Bronchial epithelial cell (primary cell): ENCODE data around the gene METTL25B. TPM values are rescaled to one million over a fixed set of nuclear protein-coding genes. Genes with fewer than 3 reads are reported as not detected.

Source experiments
- DNase-seq: peaks from one replicate; pipeline ENCODE4 v3.0.0-alpha.2; 2010; ENCODE audit warnings: low read depth
- FAIRE-seq: peaks from 2 replicates; lab custom pipeline; 2011; peaks lifted over from hg19 to GRCh38; lab: Jason Lieb, UNC
- H3K27me3 ChIP-seq: 2 replicates; pipeline ENCODE4 v1.5.1; 2011; ENCODE audit warnings: low read length; ENCODE audit not compliant: control insufficient read depth, insufficient read depth
- H3K36me3 ChIP-seq: 2 replicates; pipeline ENCODE4 v1.5.1; 2011; ENCODE audit warnings: low read length; ENCODE audit not compliant: control insufficient read depth, insufficient read depth
- H3K4me3 ChIP-seq: 2 replicates; pipeline ENCODE4 v1.5.1; 2011; ENCODE audit warnings: mild to moderate bottlenecking, low read depth, low read length, control low read depth
- total RNA-seq: library from RNA; depleted of rRNA; stranded (reverse); fragments of >200 nt; gene quantifications from 2 replicates; pipeline ENCODE4 v1.2.1, GENCODE V29; 2014
- TF ChIP-seq, protein P1 (sequence below): IDR thresholded peaks from 2 replicates; pipeline ENCODE4 v1.5.1; 2011; ENCODE audit warnings: mild to moderate bottlenecking, moderate library complexity, low read length, control low read depth, inconsistent platforms; ENCODE audit not compliant: insufficient read depth, severe bottlenecking

METTL25B gene
- total RNA-seq, 1 donor from 2014 or later = 14.7 TPM

DNA sequence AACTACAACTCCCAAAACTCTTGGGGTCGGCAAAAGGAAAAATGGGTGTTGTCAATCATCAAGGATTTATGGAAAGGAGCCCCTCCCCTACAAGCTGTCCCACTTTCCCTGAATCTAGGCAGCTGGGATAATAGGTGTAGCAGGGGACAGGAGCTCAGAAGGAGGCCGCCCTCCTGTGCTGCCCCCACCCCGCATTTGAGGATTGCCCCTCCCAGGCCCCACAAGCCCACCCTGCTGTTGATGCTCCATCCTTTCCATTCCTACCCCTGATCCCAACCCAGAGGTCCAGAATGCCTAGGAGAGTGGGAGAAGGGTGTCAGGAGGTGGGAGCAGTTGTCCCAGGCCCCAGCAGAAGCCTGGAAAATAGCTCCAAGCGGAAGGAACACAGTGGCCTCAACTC, 14.5 kb downstream of the METTL25B start:
- H3K4me3 ChIP-seq = no peak overlapping the region
- FAIRE-seq (no peak), DNase-seq (no peak)
- peaks cover 20% of the 10 kb centered on the region for H3K36me3 ChIP-seq
- no peaks in the 10 kb centered on the region for H3K27me3 ChIP-seq
- TF ChIP-seq, protein P1, sequence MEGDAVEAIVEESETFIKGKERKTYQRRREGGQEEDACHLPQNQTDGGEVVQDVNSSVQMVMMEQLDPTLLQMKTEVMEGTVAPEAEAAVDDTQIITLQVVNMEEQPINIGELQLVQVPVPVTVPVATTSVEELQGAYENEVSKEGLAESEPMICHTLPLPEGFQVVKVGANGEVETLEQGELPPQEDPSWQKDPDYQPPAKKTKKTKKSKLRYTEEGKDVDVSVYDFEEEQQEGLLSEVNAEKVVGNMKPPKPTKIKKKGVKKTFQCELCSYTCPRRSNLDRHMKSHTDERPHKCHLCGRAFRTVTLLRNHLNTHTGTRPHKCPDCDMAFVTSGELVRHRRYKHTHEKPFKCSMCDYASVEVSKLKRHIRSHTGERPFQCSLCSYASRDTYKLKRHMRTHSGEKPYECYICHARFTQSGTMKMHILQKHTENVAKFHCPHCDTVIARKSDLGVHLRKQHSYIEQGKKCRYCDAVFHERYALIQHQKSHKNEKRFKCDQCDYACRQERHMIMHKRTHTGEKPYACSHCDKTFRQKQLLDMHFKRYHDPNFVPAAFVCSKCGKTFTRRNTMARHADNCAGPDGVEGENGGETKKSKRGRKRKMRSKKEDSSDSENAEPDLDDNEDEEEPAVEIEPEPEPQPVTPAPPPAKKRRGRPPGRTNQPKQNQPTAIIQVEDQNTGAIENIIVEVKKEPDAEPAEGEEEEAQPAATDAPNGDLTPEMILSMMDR = no peak

DNA sequence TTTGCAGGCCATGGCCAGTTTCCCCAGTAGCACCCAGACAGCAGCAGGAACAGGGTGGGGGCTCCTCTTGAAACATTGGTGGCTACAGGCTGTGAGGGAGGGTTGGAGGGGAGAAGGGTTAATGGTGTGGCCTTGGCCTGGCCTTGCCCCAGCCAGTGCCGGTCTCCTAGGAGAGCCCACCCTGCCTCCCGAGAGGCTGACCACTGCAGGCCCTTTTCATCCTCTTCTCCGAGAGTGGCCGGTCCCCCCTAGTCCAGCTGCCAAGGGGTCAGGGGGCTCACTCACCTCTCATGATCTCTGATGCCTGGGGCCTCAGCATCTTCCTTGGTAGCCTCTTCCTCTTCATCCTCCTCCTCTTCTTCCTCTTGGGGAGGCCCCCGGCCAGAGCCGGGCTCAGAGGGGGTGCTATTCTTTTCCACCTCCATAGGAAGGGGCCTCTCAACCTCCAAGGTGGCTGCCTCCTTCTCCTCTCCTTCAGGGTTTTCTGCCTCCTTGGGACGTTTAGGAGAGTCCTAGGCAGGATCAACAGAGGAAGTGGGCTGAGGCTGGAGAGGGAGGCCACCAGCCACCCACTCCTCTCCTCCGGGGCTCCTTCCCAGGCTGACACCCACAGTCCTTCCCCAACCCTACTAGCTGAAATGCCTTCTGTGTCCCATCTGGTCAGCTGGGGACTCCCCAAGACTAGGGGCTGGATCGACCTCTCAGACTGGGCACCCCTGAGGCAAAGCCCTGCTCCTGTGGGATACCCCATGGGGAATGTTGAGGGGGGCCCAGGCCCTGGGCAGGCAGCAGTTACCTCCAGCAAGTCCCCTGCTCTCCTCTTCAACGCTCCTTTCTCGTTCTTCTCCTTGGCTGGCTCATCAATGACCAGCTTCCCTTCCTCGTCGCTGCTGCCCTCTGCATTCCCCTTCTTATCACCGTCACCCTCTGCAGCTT, 15.4 kb downstream of the METTL25B start:
- Histone ChIP-seq H3K4me3 (no peak overlapping the region), H3K27me3 (no peaks in the 10 kb centered on the region), H3K36me3 (peaks cover 13% of the 10 kb centered on the region)
- no peak for DNase-seq
- FAIRE-seq = no peak
- TF ChIP-seq, protein P1 = no peak

DNA sequence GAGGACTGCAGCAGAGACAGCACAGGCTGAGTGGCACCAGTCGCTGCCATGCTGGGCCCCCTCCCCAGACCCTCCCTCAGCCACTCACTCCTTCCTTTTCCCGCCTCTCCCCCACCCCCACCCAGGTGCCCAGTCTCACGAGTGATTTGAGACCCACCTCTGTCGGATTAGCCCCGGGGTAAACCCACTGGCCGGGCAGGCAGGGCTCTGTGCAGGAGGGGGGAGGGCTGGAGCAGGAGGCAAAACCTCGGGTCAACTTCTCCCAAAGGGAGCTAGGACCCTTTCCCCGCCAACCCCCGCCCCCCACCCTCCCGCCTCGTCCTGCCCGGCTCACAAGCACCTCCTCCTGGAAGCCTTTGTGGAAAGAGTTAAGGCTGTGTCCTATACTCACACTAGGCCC, 16.1 kb downstream of the METTL25B start:
- TF ChIP-seq, protein P1 = no peak
- no peak for FAIRE-seq
- Histone ChIP-seq H3K36me3 (peaks cover 13% of the 10 kb centered on the region), H3K4me3 (no peak overlapping the region), H3K27me3 (no peaks in the 10 kb centered on the region)
- DNase-seq = no peak

DNA sequence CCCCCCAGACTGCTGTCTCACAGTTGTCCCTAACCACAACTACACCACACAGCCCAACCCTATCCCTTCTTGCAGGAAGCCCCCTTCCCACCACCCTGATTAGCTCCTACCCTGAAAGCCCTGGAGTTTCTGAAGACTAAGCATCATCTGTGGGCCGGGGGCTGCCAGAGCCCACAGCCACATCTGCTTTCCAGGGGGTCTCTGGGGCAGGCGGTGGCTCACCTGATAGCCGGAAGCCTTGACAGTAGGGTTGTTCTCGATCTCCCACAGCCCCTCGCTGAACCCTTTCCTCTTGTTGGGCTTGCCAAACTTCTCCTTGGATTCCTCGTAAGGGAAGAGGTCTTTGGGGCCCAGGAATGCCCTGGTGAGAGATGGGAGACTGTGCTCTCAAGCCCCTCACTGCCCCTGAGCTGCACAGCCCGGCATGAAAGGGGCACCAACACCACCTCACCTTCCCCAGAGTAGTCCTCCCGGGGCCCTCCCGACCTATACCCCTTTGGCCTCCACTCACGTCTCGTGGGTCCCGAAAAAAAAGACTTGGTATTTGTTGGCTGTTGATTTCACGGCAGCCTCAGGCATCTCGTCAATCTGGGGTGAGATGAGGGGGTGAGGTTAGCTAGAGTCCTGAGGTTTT, 16.6 kb downstream of the METTL25B start:
- peaks cover 13% of the 10 kb centered on the region for H3K36me3 ChIP-seq
- H3K4me3 ChIP-seq = no peak overlapping the region
- no peak for DNase-seq
- no peaks in the 10 kb centered on the region for H3K27me3 ChIP-seq
- FAIRE-seq = no peak
- TF ChIP-seq, protein P1 = no peak

DNA sequence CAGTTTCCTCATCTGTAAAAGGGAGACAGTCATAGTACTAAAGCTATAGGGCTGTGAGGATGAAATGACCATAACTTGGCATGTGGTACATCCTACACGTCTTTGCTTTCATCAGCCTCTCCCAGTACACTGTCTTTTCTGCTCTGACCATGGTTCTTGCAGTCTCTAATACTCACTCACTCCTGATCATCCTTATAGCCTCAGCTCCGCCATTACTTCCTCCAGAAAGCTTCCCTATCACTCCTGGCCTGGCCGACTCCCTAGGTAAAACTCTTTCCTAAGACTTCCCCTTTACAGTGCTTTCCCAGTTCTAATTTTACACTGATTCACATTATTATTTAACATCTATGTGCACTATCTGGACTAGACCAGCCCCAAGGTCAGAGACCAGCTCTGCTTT, 17.6 kb downstream of the METTL25B start:
- DNase-seq (no peak), FAIRE-seq (no peak)
- Histone ChIP-seq H3K36me3 (peaks cover 13% of the 10 kb centered on the region), H3K27me3 (no peaks in the 10 kb centered on the region), H3K4me3 (no peak overlapping the region)
- TF ChIP-seq, protein P1 = no peak
